GM12891 (cell line): ENCODE data around the gene RALGAPA2.

Experiments
- POLR2A ChIP-seq: IDR thresholded peaks from 2 replicates; pipeline ENCODE4 v1.6.1; 2011; ENCODE audit warnings: low read depth, low read length, control low read depth
- POLR2AphosphoS5 ChIP-seq: IDR thresholded peaks from 2 replicates; pipeline ENCODE4 v1.6.1; 2011; ENCODE audit warnings: low read depth, low read length, control low read depth
- SPI1 ChIP-seq: IDR thresholded peaks from 2 replicates; pipeline ENCODE4 v1.6.1; 2011; ENCODE audit warnings: low read depth, low read length, control low read depth
- TAF1 ChIP-seq: IDR thresholded peaks from 2 replicates; pipeline ENCODE4 v1.6.1; 2011; ENCODE audit warnings: low read depth, low read length, control low read depth

- no peak for TF ChIP-seq POLR2A
- no peak for TF ChIP-seq TAF1
- no peak for TF ChIP-seq SPI1
- TF ChIP-seq POLR2AphosphoS5 = no peak
These were observed 285.1 kb downstream of the RALGAPA2 start for GRCh38 chr20:20427227-20427864.
